Natural killer cell (primary cell): ENCODE data around the gene SULF2. TPM values are rescaled to one million over a fixed set of nuclear protein-coding genes. Genes with fewer than 3 reads are reported as not detected.

ENCODE experiments used
- ATAC-seq, 3 donors: fragments of 150-1000 bp in 2 of 3; fragments of 200-7000 bp in 1 of 3; cut with Tn5 transposase; 1 replicate in 1 of 3; 2 replicates in 2 of 3; pipeline ENCODE4 v1.10.0; 2021; ENCODE audit warnings: mild to moderate bottlenecking in 2 of 3, moderate library complexity in 2 of 3
- DNase-seq, 2 donors: peaks; one replicate each; pipeline versions ENCODE4 v3.0.0 to v3.0.0-alpha.2; 2013 to 2021; ENCODE audit warnings: mixed read lengths in 1 of 2
- H3K27ac ChIP-seq: one replicate; pipeline ENCODE4 v1.5.1; 2013; ENCODE audit warnings: mild to moderate bottlenecking, low read length
- H3K27me3 ChIP-seq: one replicate; pipeline ENCODE4 v1.6.1; 2013; ENCODE audit warnings: low read length; ENCODE audit not compliant: control insufficient read depth, insufficient read depth
- H3K36me3 ChIP-seq: one replicate; pipeline ENCODE4 v1.6.1; 2013; ENCODE audit warnings: low read length; ENCODE audit not compliant: control insufficient read depth, insufficient read depth
- H3K4me1 ChIP-seq: one replicate; pipeline ENCODE4 v1.6.1; 2013; ENCODE audit warnings: low read length; ENCODE audit not compliant: control insufficient read depth, insufficient read depth
- H3K4me3 ChIP-seq: one replicate; pipeline ENCODE4 v1.5.1; 2013; ENCODE audit warnings: low read length
- H3K9me3 ChIP-seq: one replicate; pipeline ENCODE4 v1.6.1; 2013; ENCODE audit warnings: low read length; ENCODE audit not compliant: control insufficient read depth, insufficient read depth
- H3K27ac Mint-ChIP-seq, 2 donors: one replicate each; pipeline ENCODE4 v1.8.0; 2022; ENCODE audit warnings: mild to moderate bottlenecking in 2 of 2, mixed read lengths in 2 of 2, moderate library complexity in 1 of 2
- H3K27me3 Mint-ChIP-seq, 2 donors: one replicate each; pipeline ENCODE4 v1.8.0; 2022; ENCODE audit warnings: low read depth in 2 of 2, mixed read lengths in 2 of 2
- H3K36me3 Mint-ChIP-seq: one replicate; pipeline ENCODE4 v1.8.0; 2022; ENCODE audit warnings: mixed read lengths
- H3K4me1 Mint-ChIP-seq, 2 donors: one replicate each; pipeline ENCODE4 v1.8.0; 2022; ENCODE audit warnings: mixed read lengths in 2 of 2
- H3K4me3 Mint-ChIP-seq: one replicate; pipeline ENCODE4 v1.8.0; 2022; ENCODE audit warnings: mild to moderate bottlenecking, moderate library complexity, mixed read lengths
- H3K9me3 Mint-ChIP-seq, 2 donors: one replicate each; pipeline ENCODE4 v1.8.0; 2022; ENCODE audit warnings: mixed read lengths in 2 of 2
- CTCF ChIP-seq: fragments of 200-600 bp; IDR thresholded peaks from one replicate; pipeline ENCODE4 v1.8.0; 2022; ENCODE audit warnings: antibody characterized with exemption
- WGBS: methylation state at CpG from one replicate; pipeline ENCODE4 v1.1.7; 2013; ENCODE audit warnings: missing lambda C conversion rate; ENCODE audit not compliant: insufficient coverage; 5-methylcytosine and 5-hydroxymethylcytosine counted together
- intact Hi-C: fragments of 100-400 bp; cut with micrococcal nuclease; formaldehyde crosslinking; loops from one replicate; pipeline ENCODE4 v1.14.2; 2022
- total RNA-seq, 4 donors: library from RNA; stranded (reverse); fragments of 120-200 nt in 1 of 4; gene quantifications; one replicate each; pipeline versions ENCODE4 v1.2.3 to v1.2.4, GENCODE V29; 2013 to 2022

SULF2 gene
- total RNA-seq, 3 donors from 2014 or later (not counting 1 experiment from before 2014, with no cell fraction given), result 8.1 to 48.7 (median 12.3) TPM

GRCh38 chr20:47754946-47755652 lies 30.2 kb downstream of the SULF2 start:
- Histone ChIP-seq H3K4me3 (no peak overlapping the region), H3K27ac (no peak overlapping the region), H3K4me1 (no peaks in the 10 kb centered on the region), H3K27me3 (no peaks in the 10 kb centered on the region), H3K36me3 (no peaks in the 10 kb centered on the region), H3K9me3 (no peaks in the 10 kb centered on the region)
- WGBS, result 90% methylated on average over 10 of the region's 10 CpGs
- no peak for TF ChIP-seq CTCF
- Mint-ChIP-seq H3K27me3 (peaks cover 0 to 4% of the 10 kb centered on the region in 2 donors), H3K4me3 (no peak overlapping the region), H3K36me3 (no peaks in the 10 kb centered on the region), H3K4me1 (no peaks in the 10 kb centered on the region), H3K9me3 (no peaks in the 10 kb centered on the region), H3K27ac (no peak overlapping the region)
- intact Hi-C loops, result no loop called here
- DNase-seq (no peak), ATAC-seq (no peak)

GRCh38 chr20:47754388-47754715 lies 30.9 kb downstream of the SULF2 start:
- Mint-ChIP-seq H3K36me3 (no peaks in the 10 kb centered on the region), H3K27ac (no peak overlapping the region), H3K27me3 (peaks cover 0 to 4% of the 10 kb centered on the region in 2 donors), H3K4me1 (no peaks in the 10 kb centered on the region), H3K4me3 (no peak overlapping the region), H3K9me3 (no peaks in the 10 kb centered on the region)
- H3K27ac ChIP-seq, result no peak overlapping the region
- intact Hi-C loops, result no loop called here
- H3K9me3 ChIP-seq, result no peaks in the 10 kb centered on the region
- no peak for ATAC-seq
- DNase-seq, result no peak
- no peaks in the 10 kb centered on the region for H3K27me3 ChIP-seq
- H3K4me1 ChIP-seq, result no peaks in the 10 kb centered on the region
- WGBS, result 75% methylated on average over 2 of the region's 2 CpGs
- H3K4me3 ChIP-seq, result no peak overlapping the region
- TF ChIP-seq CTCF, result no peak
- H3K36me3 ChIP-seq, result no peaks in the 10 kb centered on the region

GRCh38 chr20:47753576-47754387 lies 31.5 kb downstream of the SULF2 start:
- H3K36me3 Mint-ChIP-seq, result no peaks in the 10 kb centered on the region
- H3K4me3 Mint-ChIP-seq, result no peak overlapping the region
- peaks cover 4% of the 10 kb centered on the region in 2 donors for H3K27me3 Mint-ChIP-seq
- ATAC-seq (no peak), DNase-seq (no peak)
- no peaks in the 10 kb centered on the region for H3K9me3 Mint-ChIP-seq
- WGBS, result 83% methylated on average over 13 of the region's 14 CpGs
- Histone ChIP-seq H3K4me3 (no peak overlapping the region), H3K36me3 (no peaks in the 10 kb centered on the region), H3K4me1 (no peaks in the 10 kb centered on the region), H3K9me3 (no peaks in the 10 kb centered on the region), H3K27ac (no peak overlapping the region), H3K27me3 (no peaks in the 10 kb centered on the region)
- intact Hi-C loops, result no loop called here
- H3K27ac Mint-ChIP-seq, result no peak overlapping the region
- TF ChIP-seq CTCF, result no peak
- H3K4me1 Mint-ChIP-seq, result no peaks in the 10 kb centered on the region
